HUDEP-2 (cell line): ENCODE measurements around the gene RAB30.

Experiments
- DNase-seq, 76 experiments: peaks; one replicate each; lab custom pipeline; 2025; ENCODE audit not compliant: unreplicated experiment in 76 of 76; lab: John Stamatoyannopoulos, UW

The RAB30 gene, protein sequence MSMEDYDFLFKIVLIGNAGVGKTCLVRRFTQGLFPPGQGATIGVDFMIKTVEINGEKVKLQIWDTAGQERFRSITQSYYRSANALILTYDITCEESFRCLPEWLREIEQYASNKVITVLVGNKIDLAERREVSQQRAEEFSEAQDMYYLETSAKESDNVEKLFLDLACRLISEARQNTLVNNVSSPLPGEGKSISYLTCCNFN

DNA sequence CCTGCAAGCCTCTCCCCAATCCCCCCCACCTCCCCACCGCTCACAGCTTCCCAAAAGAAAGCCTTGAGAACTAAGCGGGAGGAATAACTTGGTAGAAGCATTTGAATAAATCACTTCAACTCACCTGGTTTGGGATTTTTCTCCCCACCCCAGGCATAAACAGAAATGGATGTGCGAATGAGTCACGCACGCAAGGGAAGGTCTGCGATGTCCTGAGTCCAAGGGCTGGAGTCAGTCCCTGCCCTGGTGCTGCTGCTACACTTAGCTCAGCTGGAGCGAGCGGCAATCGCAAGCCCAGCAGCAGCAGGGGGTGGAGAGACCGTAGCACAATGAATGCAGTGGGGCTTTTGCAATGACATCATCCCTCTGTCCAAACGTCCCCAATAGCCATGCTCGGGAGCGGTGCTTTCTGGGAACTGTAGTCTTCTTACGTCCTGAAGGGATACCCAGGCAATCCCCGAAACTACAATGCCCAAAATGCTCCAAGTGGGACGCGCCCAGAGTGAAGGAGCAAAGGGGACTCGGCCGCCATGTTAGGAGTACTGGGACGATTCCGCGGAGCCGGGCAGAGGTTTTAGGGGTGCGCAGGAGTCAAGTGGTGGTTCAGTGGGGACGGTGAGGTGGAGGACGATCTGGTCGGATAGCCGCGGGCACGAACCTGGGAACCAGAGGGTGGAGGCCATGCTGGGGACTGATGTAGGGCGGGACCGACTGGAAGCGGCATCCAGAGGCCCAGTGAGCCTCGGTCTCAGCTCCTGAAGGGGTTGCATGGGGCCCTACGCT lies at the start of gene RAB30:
Gene RAB30 (minus strand): TSS at position 331 of the 783 bp plus-strand sequence. CDS start 74,581 bp downstream, outside the sequence.
- peak; percentile 30 to 98 (median 94) for DNase-seq

DNA sequence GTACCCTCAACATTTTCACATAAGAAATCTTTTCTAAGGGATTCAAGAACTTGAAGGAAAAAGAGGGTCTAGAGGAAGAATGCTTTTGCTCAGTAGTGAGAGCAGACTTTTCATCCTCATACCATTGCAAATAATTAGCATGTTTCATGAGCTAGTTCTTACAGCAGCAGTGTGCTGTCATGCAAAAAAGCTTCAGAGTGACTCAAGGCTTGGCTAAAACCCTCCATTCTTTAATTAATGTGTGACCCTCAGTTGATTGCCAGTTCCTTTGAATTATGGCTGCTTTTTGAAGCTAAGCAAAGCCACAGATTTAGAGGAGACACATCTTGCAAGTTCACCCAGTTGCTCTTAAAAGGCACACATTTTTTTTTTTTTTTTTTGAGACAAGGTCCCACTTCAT lies 48.6 kb upstream of the RAB30 start:
- no peak for DNase-seq

DNA sequence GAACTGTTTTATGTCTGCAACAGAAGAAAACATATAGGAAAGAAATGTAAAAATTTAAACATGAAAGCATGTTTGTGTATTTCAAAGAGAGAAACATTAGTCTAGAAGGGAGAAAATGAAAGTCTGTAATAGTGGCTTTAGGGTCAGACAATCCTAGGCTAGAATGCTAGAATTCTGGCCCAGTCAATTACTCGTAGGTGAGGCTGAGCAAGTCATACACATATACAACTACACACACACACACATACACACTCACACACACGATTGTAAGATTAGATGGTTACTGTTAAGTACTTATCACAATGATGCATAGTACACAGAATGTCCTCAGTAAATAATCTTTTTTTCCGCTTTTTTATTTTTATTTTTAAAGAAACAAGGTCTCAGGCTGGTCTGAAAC lies 47.5 kb upstream of the RAB30 start:
- DNase-seq: no peak

DNA sequence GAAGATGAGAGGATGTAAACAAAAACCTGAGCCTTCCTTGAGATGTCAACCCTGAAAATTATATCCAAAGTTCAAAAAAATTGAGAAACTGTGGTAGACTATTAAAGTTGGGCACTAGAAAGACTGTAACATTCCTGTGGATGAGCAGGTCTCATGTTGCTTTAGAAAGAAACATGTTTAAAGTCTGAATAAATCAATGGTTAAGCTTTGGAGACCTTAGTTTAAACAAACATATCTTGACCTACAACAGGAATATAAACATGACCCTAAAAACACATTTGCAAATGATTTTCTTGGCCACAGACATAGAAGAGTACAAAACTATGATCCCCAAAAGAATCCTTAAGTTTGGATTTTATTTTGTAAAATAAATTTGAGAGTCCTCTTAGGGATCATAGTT lies 47.1 kb upstream of the RAB30 start:
- DNase-seq: no peak

DNA sequence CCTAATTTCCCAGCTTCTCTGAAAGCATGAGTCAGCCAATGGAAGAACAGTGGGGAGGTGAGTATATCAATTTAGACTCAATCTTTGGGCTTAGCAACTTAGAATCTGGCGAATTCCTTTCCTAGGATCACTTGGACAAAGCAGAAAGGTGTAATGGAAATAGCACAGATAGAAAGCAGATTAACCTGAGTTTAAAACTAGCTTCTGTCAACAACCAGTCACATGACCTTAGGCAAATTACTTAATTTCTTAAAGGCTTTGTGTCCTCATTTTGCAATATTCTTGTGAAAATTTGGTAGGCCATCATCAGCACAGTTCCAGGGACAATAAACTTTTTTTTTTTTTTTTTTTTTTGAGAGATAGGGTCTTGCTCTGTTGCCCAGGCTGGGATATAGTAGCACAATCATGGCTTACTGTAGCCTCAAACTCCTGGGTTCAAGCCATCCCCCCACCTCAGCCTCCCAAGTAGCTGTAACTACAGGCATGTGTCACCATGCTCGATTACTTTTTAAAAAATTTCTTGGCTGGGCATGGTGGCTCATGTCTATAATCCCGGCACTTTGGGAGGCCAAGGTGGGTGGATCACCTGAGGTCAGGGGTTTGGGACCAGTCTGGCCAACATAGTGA lies 44.4 kb upstream of the RAB30 start:
- DNase-seq: no peak

DNA sequence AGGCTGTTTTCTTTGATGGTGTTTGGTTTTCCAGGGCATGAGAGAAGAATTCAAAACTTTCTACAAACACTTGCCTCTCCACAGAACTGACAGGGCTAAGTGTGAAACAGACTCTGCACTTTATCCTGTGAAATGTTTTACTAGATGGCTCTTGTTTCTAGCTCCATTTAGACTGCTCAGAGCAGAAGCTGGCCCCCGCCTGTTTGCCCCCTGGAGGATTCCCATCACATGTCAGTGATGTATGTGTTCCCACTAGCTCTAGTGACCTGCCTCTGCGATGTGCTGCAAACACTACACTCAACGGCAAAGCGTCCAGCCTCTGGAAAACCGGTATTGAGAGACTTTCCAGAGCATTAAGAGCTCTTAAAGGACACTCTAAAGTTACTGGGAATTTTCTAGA lies 43.9 kb upstream of the RAB30 start:
- no peak for DNase-seq

DNA sequence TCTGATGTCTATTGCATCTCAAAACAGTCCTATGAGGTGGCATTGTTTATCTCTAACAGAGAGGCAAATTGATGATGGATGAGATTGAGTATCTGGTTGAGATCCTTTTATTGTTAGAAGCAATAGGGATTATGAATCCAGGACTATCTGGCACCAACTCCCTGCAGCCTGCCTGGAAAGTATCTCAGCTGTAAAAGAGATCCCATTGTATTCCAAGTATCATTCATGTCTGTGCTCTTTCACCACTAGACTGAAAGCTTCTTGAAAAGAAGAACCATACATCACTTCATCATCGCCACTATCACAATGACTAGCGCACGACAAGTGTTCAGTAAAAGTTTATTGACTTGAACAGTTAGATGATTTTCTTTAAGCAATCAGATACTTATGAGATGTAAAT lies 43.3 kb upstream of the RAB30 start:
- no peak for DNase-seq

DNA sequence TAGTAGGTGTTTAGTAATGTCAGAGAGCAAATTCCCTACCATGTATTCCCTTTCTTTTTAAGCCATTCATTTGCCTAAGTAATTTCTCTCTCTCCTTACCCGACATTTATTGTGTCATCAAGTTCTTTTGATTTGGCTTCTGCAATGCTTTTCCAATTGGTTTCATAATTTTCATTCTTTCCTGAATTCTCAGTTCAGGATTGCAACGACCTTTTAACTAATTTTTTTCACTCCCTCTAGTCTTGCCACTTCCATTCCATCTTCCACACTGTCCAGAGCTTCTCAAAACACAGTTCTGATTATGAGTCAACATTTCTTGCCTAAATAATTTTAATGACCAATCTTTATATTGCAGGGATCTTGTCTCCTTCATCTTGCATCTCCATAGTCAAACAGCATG lies 41.2 kb upstream of the RAB30 start:
- DNase-seq: no peak

DNA sequence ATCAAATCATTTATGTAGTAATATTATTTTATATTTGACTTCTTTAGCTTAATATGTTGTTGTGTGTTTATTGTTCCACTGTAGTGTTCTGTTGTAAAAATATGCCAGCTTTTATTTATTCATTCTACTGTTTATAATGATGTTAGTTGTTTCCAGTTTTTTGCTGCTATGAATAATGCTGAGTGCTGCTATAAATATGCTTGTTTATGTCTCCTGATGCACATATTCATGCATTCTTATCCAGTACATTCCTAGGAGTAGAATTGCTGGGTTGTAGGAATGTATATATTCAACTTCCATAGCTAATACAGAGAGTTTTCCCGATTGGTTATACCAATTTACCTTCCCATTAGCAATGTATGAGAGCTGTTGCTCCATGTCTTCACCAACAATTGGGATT lies 33.5 kb upstream of the RAB30 start:
- no peak for DNase-seq

DNA sequence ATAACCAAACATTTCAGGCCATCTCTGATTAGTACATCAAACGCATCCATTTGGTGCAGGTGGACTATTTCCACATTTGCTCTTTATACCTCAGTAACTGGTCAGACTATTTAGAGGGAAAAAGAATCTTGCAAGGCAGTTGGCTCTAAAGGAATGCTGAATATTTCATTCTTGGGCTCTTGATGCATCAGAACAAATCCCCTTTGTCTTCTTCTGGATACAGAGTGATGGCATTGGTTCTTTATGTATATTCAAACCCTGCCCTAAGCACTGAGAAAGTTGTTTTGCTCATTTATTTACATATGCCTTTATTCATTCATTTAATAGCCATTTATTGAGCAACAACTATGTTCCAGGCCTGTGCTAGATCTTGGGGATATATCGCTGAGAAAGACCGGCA lies 31.1 kb upstream of the RAB30 start:
- no peak for DNase-seq

DNA sequence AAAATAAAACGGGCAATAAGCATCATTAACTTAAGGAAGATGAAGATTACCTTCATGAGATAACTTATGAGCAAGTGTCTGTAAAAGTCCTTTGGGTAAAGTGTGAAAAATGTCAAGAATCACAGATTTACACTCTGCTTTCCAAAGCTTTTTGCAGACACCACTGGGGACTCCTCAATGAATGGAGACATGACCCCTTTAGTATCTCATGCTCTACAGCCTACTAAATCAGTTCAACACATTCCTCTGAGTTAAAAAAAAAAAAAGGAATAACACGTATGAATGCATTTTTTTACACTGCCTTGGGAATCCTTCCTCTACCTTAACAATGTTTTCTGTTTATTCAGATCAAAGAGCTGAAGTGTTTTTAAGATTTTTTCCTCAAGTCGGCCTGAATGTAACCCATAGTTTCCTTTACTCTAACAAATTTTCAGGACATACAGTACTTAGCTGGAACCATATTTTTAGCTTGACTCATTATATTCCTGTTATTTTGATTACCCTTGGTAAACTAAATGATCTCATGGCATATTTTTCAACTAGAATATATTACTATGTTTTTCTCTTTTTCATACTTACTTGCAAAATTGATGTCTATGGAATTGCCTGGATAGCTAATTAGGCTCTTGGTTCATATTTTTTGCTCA lies 25.9 kb upstream of the RAB30 start:
- DNase-seq: no peak

DNA sequence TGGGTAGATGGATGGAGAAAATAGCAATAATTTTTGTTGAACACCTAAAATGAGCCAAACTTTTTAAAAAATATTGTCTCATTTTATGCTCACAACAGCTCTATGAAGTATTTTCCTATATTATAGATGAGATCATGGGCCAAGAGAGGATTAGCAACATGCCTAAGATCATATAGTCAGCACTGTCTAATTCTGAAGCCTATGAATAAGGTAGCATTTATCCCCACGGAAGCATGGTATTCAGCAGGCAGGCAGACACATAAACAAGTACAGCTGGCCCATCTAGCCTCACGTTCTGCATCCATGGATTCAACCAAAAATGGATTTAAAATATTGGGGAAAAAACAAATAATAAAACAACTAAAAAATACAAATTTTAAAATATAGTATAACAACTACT lies 21.9 kb upstream of the RAB30 start:
- DNase-seq: no peak

DNA sequence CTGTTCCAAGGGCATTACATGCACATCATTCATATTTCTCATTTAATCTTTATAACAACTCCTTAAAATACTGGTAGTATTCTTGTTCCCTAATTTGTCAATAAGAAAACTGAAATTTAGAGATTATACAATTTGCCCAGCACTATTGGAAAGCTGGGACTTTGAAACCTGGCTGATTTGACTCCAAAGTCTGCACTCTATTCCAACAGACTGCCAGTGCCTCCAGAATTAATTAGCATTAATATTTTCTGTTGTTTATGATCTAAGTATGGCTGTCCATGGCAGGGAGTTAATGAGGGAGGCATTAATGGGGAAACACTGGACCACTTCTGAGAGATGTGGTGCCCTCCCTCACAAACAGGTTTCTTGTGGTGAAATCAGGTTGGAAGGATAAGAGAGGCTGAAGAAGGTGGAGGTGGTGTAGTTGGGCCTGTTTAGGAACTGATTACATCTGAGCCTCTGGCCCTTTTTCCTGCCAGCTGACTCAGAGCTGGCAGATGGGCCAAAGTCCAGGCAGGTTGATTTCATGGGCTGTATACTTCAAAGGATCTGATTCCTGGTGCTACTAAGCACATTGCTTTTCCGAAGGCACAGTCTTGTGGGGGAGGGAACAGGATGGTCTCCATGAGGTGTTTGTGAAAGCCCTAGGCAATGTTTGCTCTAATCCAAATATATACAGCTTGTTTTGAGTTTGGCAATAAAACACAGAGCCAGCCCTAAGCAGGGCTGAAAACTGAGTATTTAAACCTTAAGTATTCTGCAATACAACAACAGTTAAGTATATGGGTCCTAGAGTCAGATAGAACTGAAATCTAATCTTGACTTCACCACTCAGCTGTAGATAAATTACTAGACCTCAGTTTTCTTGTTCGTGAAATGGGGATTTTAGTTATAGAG lies 21.0 kb upstream of the RAB30 start:
- DNase-seq: peak in 20 of 76 experiments; percentile 7 to 62 (median 23)

DNA sequence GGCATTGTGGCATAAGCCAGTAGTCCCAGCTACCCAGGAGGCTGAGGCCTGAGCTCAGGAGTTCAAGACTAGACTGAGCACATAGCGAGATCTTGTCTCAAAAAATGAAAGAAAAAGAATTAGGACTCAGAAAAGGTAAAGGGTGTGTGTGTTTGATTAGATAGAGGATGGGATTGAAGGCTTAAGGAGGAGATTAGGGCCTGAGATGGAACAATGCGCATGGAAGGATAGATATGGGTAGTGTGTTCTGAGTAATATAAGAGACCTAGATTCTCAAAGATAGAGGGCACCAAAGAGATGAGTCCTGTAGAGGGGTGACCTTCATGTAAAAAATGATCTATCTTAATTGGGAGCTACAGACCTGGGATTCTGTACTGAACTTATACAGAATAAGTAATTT lies 17.3 kb upstream of the RAB30 start:
- peak in 33 of 76 experiments; percentile 14 to 75 (median 41) for DNase-seq

DNA sequence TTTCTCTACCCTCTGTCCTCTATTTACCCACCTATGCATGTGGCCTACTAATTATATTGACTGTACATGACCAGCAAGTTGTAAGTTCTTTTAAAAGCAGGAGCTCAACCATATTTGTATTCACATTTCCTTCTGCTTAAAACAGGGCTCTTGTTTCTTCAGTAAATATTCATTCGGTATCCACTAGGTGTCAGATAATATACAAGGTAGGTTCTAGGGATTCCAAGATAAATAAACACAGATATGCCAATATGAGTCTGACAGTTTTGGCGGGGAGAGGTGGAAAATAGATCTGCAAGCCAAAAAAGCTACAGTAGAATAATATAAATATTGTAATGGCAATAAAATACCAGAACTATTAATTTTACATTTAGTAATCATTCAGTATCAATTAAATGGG lies 15.3 kb upstream of the RAB30 start:
- DNase-seq: peak in 9 of 76 experiments; percentile 10 to 52 (median 16)

DNA sequence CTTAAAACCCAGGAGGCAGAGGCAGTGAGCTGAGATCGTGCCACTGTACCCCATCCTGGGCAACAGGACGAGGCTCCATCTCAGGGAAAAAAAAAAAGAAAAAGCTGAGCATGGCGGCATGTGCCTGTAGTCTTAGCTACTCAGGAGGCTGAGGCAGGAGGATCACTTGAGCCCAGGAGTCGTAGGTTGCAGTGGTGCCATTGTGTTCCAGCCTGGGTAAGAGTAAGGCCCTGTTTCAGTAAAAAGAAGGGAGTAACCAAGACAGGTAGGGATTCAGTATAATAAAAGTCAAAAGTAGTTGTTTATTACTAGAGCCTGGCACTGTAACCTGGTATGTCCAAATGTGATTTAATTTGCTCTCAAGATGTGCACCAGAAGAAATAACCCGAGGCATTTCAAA lies 8.1 kb upstream of the RAB30 start:
- no peak for DNase-seq

DNA sequence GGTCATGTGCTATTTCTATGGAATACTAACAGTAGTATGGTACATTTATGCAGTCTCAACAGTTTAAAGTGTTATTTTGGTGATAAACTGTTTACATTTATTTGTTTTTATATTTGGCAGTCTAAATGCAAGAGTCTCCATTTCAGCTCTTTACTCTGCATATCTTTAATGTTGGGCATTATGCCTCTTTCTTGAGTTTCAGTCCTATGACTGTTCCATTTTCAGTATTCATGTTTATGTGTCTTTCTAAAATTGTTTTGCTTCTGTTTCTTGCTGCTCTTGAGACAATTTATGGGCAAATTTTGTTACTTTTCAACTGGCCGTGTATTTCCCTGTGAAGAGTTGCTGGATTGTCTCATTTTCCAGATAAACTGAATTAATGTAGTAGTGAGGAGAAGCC lies 6.6 kb upstream of the RAB30 start:
- DNase-seq: no peak

DNA sequence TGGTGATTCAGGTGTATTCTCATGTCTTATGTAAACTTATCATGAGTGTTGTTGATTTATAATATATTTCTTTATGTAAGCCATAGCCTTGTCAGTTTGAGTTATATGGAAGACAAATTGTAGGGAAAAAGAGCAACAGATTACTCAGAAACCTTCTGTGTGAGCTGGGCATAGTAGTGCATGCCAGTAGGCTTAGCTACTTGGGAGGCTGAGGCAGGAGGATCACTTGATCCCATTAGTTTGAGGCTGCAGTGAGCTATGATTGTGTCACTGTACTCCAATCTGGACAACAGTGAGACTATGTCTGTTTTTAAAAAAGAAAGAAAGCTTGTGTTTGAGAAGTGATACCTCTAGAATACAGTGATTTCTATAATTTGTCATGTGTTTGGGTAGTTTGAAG lies 2.2 kb upstream of the RAB30 start:
- DNase-seq: no peak

DNA sequence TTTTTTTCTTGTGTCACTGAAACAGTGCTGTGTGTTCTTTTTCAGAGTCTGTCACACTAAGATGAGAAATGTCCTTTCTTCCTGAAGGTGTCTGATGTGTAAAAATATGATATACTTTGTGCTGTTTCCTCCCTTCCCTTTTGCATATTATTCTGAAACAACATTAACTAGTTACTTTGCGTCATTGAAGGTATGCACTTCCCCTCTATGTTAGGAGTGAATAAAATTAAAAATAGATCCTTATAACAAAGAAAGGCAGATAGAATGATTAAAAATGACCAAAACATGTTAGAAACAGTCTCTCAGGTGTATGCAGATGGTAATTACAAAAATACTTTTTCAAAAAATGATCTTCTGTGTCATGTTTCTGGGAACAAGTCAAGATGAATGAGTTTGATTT lies 1.6 kb upstream of the RAB30 start:
- no peak for DNase-seq
